Raji (cell line): ENCODE measurements around the gene ABCA13.

Experiments used
- POLR2A ChIP-seq: IDR thresholded peaks from 2 replicates; pipeline ENCODE4 v1.6.1; 2011; ENCODE audit warnings: low read depth, low read length, control low read depth; ENCODE audit not compliant: insufficient read depth

Gene ABCA13

GRCh38 chr7:48628793-48629349 lies 457.6 kb downstream of the ABCA13 start:
- TF ChIP-seq POLR2A, result no peak

- TF ChIP-seq POLR2A, result no peak
Observed at GRCh38 chr7:48634116-48634632, 462.9 kb downstream of the ABCA13 start.

GRCh38 chr7:48635796-48636195 lies 464.5 kb downstream of the ABCA13 start:
- no peak for TF ChIP-seq POLR2A

- no peak for TF ChIP-seq POLR2A
Observed at GRCh38 chr7:48636391-48637015, 465.2 kb downstream of the ABCA13 start.

- no peak for TF ChIP-seq POLR2A
Observed at GRCh38 chr7:48637382-48637781, 466.1 kb downstream of the ABCA13 start.

- TF ChIP-seq POLR2A, result no peak
Observed at GRCh38 chr7:48638041-48638440, 466.8 kb downstream of the ABCA13 start.

- TF ChIP-seq POLR2A, result no peak
Observed at GRCh38 chr7:48643431-48644013, 472.3 kb downstream of the ABCA13 start.

GRCh38 chr7:48658138-48658537 lies 486.9 kb downstream of the ABCA13 start:
- no peak for TF ChIP-seq POLR2A

- TF ChIP-seq POLR2A, result no peak
Observed at GRCh38 chr7:48660306-48660870, 489.1 kb downstream of the ABCA13 start.

- TF ChIP-seq POLR2A, result no peak
Observed at GRCh38 chr7:48664241-48664640, 493.0 kb downstream of the ABCA13 start.

GRCh38 chr7:48665353-48666135 lies 494.3 kb downstream of the ABCA13 start:
- no peak for TF ChIP-seq POLR2A

- no peak for TF ChIP-seq POLR2A
Observed at GRCh38 chr7:48667407-48667806, 496.1 kb downstream of the ABCA13 start.

GRCh38 chr7:48671656-48672055 lies 500.4 kb downstream of the ABCA13 start:
- no peak for TF ChIP-seq POLR2A

GRCh38 chr7:48681006-48681405 lies 509.7 kb downstream of the ABCA13 start:
- TF ChIP-seq POLR2A, result no peak

- no peak for TF ChIP-seq POLR2A
Observed at GRCh38 chr7:48691788-48692187, 520.5 kb downstream of the ABCA13 start.
